Sigmoid colon (tissue), 7 donors: Measurements from ENCODE around the gene LPAR4. TPM values are rescaled to one million over a fixed set of nuclear protein-coding genes. Genes with fewer than 3 reads are reported as not detected.
A peak's percentile ranks its signal among the peaks of the same experiment; 100 is the strongest.

Source experiments
- DNase-seq: peaks from one replicate; pipeline ENCODE4 v3.0.0-alpha.2; 2019
- H3K27ac ChIP-seq, 4 donors: fragments of 200-600 bp; sonication (generic); one replicate each; pipeline ENCODE4 v1.5.1; 2016 to 2019; ENCODE audit warnings: mild to moderate bottlenecking in 1 of 4
- H3K27me3 ChIP-seq, 3 donors: fragments of 200-600 bp; sonication (generic); one replicate each; pipeline ENCODE4 v1.5.1; 2019; ENCODE audit warnings: mild to moderate bottlenecking in 1 of 3
- H3K36me3 ChIP-seq, 4 donors: fragments of 200-600 bp; sonication (generic); one replicate each; pipeline ENCODE4 v1.5.1; 2016 to 2019
- H3K4me1 ChIP-seq, 4 donors: fragments of 200-600 bp; sonication (generic); one replicate each; pipeline ENCODE4 v1.5.1; 2017 to 2019
- H3K4me3 ChIP-seq, 4 donors: fragments of 200-600 bp; sonication (generic); one replicate each; pipeline ENCODE4 v1.5.1; 2017 to 2019; ENCODE audit warnings: mild to moderate bottlenecking in 2 of 4, moderate library complexity in 1 of 4
- H3K9me3 ChIP-seq, 4 donors: fragments of 200-600 bp in 3 of 4; sonication (generic) in 3 of 4; one replicate each; pipeline versions ENCODE4 v1.5.1 to v1.6.1; 2013 to 2019
- EP300 ChIP-seq, 4 donors: sonication (generic); formaldehyde crosslinking; IDR thresholded peaks; one replicate each; pipeline ENCODE4 v1.6.1; 2017; ENCODE audit warnings: antibody characterized with exemption in 4 of 4
- POLR2A ChIP-seq, 2 donors: fragments of 450-650 bp; IDR thresholded peaks; one replicate each; pipeline ENCODE4 v1.6.1; 2016; ENCODE audit warnings: antibody characterized with exemption in 2 of 2, mild to moderate bottlenecking in 2 of 2, moderate library complexity in 2 of 2
- POLR2AphosphoS5 ChIP-seq, 4 donors: sonication (generic); formaldehyde crosslinking; IDR thresholded peaks; one replicate each; pipeline ENCODE4 v1.6.1; 2017; ENCODE audit warnings: antibody characterized with exemption in 4 of 4
- WGBS, 2 donors: extraction: QIAGEN DNeasy Blood & Tissue Kit; methylation state at CpG; one replicate each; pipeline ENCODE4 v1.1.7; 2013; 5-methylcytosine and 5-hydroxymethylcytosine counted together
- intact Hi-C: fragments of 100-400 bp; cut with DNase I; formaldehyde crosslinking; loops from one replicate; pipeline ENCODE4 v1.15.1; 2023
- polyA plus RNA-seq, 3 donors: library from polyadenylated mRNA; stranded (reverse); fragments of 200-250 nt; gene quantifications; one replicate each; pipeline ENCODE4 v1.2.3, GENCODE V29; 2013
- total RNA-seq, 4 donors: library from RNA; depleted of rRNA; stranded (reverse); fragments of >200 nt; gene quantifications; one replicate each; pipeline ENCODE4 v1.1.0, GENCODE V29; 2016
- TF ChIP-seq, protein P1 (sequence below), 4 experiments: fragments of 450-650 bp in 3 of 4; fragments of 200-600 bp in 1 of 4; IDR thresholded peaks; one replicate each; pipeline ENCODE4 v1.5.1; 2016 to 2019; ENCODE audit warnings: antibody characterized with exemption in 4 of 4, mild to moderate bottlenecking in 3 of 4, moderate library complexity in 2 of 4
- donor health status: healthy with polysubstance abuse.
- donor health status: Bipolar disorder and iron deficiency.
- donor health status: healthy.

Gene LPAR4
- total and polyA plus RNA-seq, 7 donors: 0.07 to 1.2 (median 0.75) TPM; not detected in 3

- no peak for DNase-seq
- TF ChIP-seq, protein P1, sequence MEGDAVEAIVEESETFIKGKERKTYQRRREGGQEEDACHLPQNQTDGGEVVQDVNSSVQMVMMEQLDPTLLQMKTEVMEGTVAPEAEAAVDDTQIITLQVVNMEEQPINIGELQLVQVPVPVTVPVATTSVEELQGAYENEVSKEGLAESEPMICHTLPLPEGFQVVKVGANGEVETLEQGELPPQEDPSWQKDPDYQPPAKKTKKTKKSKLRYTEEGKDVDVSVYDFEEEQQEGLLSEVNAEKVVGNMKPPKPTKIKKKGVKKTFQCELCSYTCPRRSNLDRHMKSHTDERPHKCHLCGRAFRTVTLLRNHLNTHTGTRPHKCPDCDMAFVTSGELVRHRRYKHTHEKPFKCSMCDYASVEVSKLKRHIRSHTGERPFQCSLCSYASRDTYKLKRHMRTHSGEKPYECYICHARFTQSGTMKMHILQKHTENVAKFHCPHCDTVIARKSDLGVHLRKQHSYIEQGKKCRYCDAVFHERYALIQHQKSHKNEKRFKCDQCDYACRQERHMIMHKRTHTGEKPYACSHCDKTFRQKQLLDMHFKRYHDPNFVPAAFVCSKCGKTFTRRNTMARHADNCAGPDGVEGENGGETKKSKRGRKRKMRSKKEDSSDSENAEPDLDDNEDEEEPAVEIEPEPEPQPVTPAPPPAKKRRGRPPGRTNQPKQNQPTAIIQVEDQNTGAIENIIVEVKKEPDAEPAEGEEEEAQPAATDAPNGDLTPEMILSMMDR (IDR thresholded peaks at IDR 0.05): no peak
- TF ChIP-seq EP300 (IDR thresholded peaks at IDR 0.05): no peak
- no peak for TF ChIP-seq POLR2A (IDR thresholded peaks at IDR 0.05)
- TF ChIP-seq POLR2AphosphoS5 (IDR thresholded peaks at IDR 0.05): no peak
- WGBS, 2 donors: 19 to 49% methylated on average over 3 of the region's 3 CpGs
- H3K9me3 ChIP-seq: no peaks in the 10 kb centered on the region
- no peak overlapping the region for H3K4me3 ChIP-seq
- no peak overlapping the region for H3K27ac ChIP-seq
- intact Hi-C loops: no loop called here
- no peaks in the 10 kb centered on the region for H3K27me3 ChIP-seq
- no peaks in the 10 kb centered on the region for H3K4me1 ChIP-seq
- H3K36me3 ChIP-seq: no peaks in the 10 kb centered on the region
Measured at GRCh38 chrX:78753571-78753970, 6.1 kb downstream of the LPAR4 start.

GRCh38 chrX:78754917-78755316, 7.4 kb downstream of the LPAR4 start:
- 80% methylated on average over 5 of the region's 5 CpGs for WGBS, 2 donors
- no peak overlapping the region for H3K4me3 ChIP-seq
- H3K9me3 ChIP-seq: no peaks in the 10 kb centered on the region
- H3K27me3 ChIP-seq: no peaks in the 10 kb centered on the region
- intact Hi-C loops: no loop called here
- TF ChIP-seq EP300 (IDR thresholded peaks at IDR 0.05): no peak
- TF ChIP-seq POLR2A (IDR thresholded peaks at IDR 0.05): no peak
- TF ChIP-seq, protein P1 (IDR thresholded peaks at IDR 0.05): no peak
- no peak for TF ChIP-seq POLR2AphosphoS5 (IDR thresholded peaks at IDR 0.05)
- H3K36me3 ChIP-seq: no peaks in the 10 kb centered on the region
- no peak overlapping the region for H3K27ac ChIP-seq
- no peak for DNase-seq
- H3K4me1 ChIP-seq: no peaks in the 10 kb centered on the region

GRCh38 chrX:78759081-78759480, 11.6 kb downstream of the LPAR4 start:
- DNase-seq: no peak
- TF ChIP-seq, protein P1 (IDR thresholded peaks at IDR 0.05): no peak
- no peak for TF ChIP-seq POLR2AphosphoS5 (IDR thresholded peaks at IDR 0.05)
- no peak for TF ChIP-seq EP300 (IDR thresholded peaks at IDR 0.05)
- TF ChIP-seq POLR2A (IDR thresholded peaks at IDR 0.05): no peak
- Histone ChIP-seq H3K4me3 (no peak overlapping the region), H3K27ac (no peak overlapping the region), H3K9me3 (no peaks in the 10 kb centered on the region), H3K27me3 (no peaks in the 10 kb centered on the region), H3K4me1 (no peaks in the 10 kb centered on the region), H3K36me3 (no peaks in the 10 kb centered on the region)
- WGBS, 2 donors: 94 to 96% methylated on average over 6 of the region's 6 CpGs
- intact Hi-C loops: no loop called here

DNA sequence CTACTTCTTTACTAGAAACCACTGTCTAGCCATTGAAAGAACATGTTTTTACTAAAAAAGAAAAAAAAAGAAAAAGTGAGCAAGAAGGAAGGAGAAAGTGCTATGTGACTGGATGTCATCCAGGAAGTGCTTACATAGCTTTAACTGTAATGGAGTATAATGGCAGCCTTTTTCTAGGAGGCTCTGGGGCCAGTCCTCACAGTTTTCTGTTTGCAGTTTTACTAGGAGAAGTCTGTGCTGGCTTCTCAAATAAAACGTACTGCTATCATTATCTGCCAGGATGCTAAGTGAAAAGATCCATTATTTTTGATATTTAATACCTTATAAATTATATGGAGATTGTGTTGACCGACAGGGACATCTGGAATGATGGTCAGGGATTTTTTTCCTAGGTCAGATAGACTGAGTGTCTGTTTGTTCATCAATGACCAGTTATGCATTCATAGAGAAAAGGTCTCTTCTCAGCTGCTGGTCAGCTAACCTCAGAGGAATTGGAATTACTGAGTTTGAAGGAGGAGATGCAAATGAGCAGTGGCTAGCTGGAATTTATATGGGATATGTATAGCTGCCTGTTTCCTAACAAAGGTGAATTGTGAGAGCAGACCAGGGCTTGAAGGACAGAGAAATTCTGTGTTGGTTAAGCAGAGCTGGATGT, 21.7 kb downstream of the LPAR4 start:
- no peak overlapping the region for H3K4me3 ChIP-seq
- no peaks in the 10 kb centered on the region for H3K4me1 ChIP-seq
- DNase-seq: no peak
- TF ChIP-seq POLR2AphosphoS5 (IDR thresholded peaks at IDR 0.05): no peak
- WGBS, 2 donors: 52 to 65% methylated on average over 2 of the region's 2 CpGs
- no peaks in the 10 kb centered on the region for H3K36me3 ChIP-seq
- no peaks in the 10 kb centered on the region for H3K27me3 ChIP-seq
- peak overlapping the region in 1 of 4 donors; percentile 32 for H3K27ac ChIP-seq
- no peaks in the 10 kb centered on the region for H3K9me3 ChIP-seq
- intact Hi-C loops: no loop called here

DNA sequence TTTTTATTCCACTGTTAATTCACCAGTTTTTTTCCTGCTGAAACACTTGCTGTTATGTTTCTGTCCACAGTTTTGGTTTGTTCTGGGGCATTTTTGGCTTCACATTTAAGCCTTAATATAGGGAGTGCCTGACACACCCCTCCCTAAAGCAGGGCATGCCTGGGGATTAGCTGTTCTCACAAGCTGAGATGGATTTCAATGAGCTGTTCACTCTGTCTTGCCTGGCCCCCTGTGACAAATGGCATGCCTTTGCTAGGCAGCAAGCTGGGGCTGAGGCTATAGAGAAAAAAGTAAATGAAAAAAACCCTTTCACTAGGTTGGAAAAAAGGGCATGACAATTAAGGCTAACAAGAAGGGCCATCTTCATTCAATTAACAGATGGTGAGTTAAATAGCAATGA, 22.4 kb downstream of the LPAR4 start:
- TF ChIP-seq POLR2AphosphoS5 (IDR thresholded peaks at IDR 0.05): no peak
- TF ChIP-seq EP300 (IDR thresholded peaks at IDR 0.05): no peak
- no peak for TF ChIP-seq POLR2A (IDR thresholded peaks at IDR 0.05)
- TF ChIP-seq, protein P1 (IDR thresholded peaks at IDR 0.05): no peak
- Histone ChIP-seq H3K4me1 (no peaks in the 10 kb centered on the region), H3K27me3 (no peaks in the 10 kb centered on the region), H3K36me3 (no peaks in the 10 kb centered on the region), H3K9me3 (no peaks in the 10 kb centered on the region), H3K27ac (peak overlapping the region in 1 of 4 donors; percentile 32), H3K4me3 (no peak overlapping the region)
- no peak for DNase-seq
- intact Hi-C loops: no loop called here
